ENCODE results near the gene PNMA1. TPM values are rescaled to one million over a fixed set of nuclear protein-coding genes. Genes with fewer than 3 reads are reported as not detected.

PNMA1 gene
- total RNA-seq, 4 donors from 2014 or later: 41.7 to 95.2 (median 47.6) TPM

DNA sequence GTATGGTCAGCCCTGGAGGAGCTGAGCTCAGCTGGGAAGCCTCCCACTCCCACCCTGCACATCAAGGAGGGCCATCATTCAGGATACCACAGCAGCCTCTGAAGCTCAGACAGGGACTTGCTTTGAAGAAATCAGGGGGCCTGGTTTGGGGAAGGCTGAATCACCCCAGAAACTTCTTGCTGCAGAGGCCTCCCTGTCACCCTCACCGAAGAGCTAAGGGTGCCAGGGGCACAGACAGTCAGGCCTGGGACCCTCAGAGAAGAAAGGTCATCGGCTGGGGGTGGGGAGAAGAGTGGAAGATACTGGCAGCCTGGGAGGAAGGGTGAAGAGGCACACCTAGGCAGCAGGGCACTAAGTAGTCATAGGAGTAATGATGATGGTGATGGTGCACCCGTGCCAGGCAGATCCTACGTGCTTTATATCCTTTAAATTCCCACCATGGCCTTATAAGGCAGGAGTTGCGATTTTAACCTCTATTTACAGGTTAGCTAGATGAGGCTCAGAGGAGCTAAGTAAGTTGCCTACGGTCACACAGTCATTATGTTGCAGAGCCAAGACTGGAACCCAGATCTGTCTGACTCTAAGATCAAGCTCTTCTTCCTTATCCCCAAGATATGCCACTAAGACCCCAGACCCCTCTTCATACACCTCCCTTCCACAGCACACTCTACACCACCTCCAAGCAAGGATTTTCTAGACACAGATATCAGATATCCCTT, 28.5 kb upstream of the PNMA1 start:
- 37 to 50% methylated on average over 4 to 5 of the region's 6 CpGs for WGBS, 2 donors (ENCODE audit: low coverage in 1 of 2)
- Histone ChIP-seq H3K27me3 (no peaks in the 10 kb centered on the region), H3K9me3 (no peaks in the 10 kb centered on the region), H3K4me3 (no peak overlapping the region), H3K4me1 (peaks cover 28 to 98% (median 87%) of the 10 kb centered on the region in 3 donors), H3K36me3 (peaks cover 0 to 22% of the 10 kb centered on the region in 2 donors), H3K27ac (peak overlapping the region; percentile 68 to 100 (median 88))
- ATAC-seq: no peak
- TF ChIP-seq, protein P1, sequence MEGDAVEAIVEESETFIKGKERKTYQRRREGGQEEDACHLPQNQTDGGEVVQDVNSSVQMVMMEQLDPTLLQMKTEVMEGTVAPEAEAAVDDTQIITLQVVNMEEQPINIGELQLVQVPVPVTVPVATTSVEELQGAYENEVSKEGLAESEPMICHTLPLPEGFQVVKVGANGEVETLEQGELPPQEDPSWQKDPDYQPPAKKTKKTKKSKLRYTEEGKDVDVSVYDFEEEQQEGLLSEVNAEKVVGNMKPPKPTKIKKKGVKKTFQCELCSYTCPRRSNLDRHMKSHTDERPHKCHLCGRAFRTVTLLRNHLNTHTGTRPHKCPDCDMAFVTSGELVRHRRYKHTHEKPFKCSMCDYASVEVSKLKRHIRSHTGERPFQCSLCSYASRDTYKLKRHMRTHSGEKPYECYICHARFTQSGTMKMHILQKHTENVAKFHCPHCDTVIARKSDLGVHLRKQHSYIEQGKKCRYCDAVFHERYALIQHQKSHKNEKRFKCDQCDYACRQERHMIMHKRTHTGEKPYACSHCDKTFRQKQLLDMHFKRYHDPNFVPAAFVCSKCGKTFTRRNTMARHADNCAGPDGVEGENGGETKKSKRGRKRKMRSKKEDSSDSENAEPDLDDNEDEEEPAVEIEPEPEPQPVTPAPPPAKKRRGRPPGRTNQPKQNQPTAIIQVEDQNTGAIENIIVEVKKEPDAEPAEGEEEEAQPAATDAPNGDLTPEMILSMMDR (IDR thresholded peaks at IDR 0.05): no peak
- TF ChIP-seq POLR2AphosphoS5 (IDR thresholded peaks at IDR 0.05) (no peak), EP300 (IDR thresholded peaks at IDR 0.05) (no peak), POLR2A (IDR thresholded peaks at IDR 0.05) (no peak)

GRCh38 chr14:73741876-73742519, 27.8 kb upstream of the PNMA1 start:
- peaks cover 28 to 91% (median 81%) of the 10 kb centered on the region in 3 donors for H3K4me1 ChIP-seq
- H3K4me3 ChIP-seq: peak overlapping the region in 1 of 2 donors; percentile 41
- 3% methylated on average over 5 of the region's 17 CpGs; no CpG with 5 or more reads in 1 of the 2 donors for WGBS, 2 donors (ENCODE audit: low coverage in 1 of 2)
- no peak for ATAC-seq
- H3K9me3 ChIP-seq: no peaks in the 10 kb centered on the region
- TF ChIP-seq POLR2A (IDR thresholded peaks at IDR 0.05) (no peak), EP300 (IDR thresholded peaks at IDR 0.05) (no peak), POLR2AphosphoS5 (IDR thresholded peaks at IDR 0.05) (no peak)
- TF ChIP-seq, protein P1 (IDR thresholded peaks at IDR 0.05): no peak
- H3K27ac ChIP-seq: peak overlapping the region; percentile 68 to 100 (median 88)
- no peaks in the 10 kb centered on the region for H3K27me3 ChIP-seq
- H3K36me3 ChIP-seq: peaks cover 0 to 28% of the 10 kb centered on the region in 2 donors

GRCh38 chr14:73741386-73741875, 27.2 kb upstream of the PNMA1 start:
- Histone ChIP-seq H3K9me3 (no peaks in the 10 kb centered on the region), H3K4me1 (peaks cover 24 to 86% (median 75%) of the 10 kb centered on the region in 3 donors), H3K36me3 (peaks cover 0 to 34% of the 10 kb centered on the region in 2 donors), H3K27ac (peak overlapping the region; percentile 68 to 100 (median 88)), H3K27me3 (no peaks in the 10 kb centered on the region), H3K4me3 (peak overlapping the region in 1 of 2 donors; percentile 41)
- TF ChIP-seq, protein P1 (IDR thresholded peaks at IDR 0.05): no peak
- TF ChIP-seq EP300 (IDR thresholded peaks at IDR 0.05): no peak
- peak; percentile 70 for TF ChIP-seq POLR2AphosphoS5 (IDR thresholded peaks at IDR 0.05)
- no peak for TF ChIP-seq POLR2A (IDR thresholded peaks at IDR 0.05)
- WGBS, 2 donors (ENCODE audit: low coverage in 1 of 2): 0% methylated on average over 2 to 3 of the region's 12 CpGs
- peak; percentile 75 for ATAC-seq

DNA sequence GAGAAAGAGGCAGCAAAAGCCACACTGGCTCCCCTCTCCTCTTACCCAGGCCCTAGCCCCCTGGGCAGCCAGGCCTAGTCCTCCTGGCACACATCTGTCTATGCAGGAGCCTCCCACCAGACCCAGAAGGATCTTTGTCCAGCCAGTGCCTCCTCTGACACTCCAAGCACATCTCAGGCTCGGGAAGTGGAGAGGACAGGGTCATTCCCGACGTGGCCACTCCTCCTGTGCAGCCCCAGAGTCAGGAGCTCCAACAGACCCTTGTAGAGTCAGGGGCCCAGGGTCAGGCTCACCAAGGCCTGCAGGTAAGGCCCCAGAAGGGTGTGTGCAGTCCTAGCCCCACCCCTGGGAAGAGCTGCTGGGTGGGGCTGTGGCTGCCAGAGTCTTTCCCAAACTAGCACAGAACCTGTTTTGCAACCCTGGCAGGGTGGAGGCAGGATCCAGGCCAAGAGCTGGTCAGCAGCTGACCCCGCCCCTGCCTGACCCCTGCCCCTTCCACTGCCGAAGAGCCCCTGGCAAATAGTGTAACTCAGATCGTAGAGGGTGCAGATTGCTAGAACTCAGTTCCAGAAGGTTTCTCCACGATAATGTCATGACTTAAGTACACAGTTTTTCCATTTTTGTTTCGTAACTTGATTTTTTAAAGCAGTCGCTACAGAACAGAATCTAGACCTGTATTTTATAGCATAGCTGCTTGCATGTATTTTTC, 26.6 kb upstream of the PNMA1 start:
- Histone ChIP-seq H3K27ac (peak overlapping the region; percentile 68 to 100 (median 88)), H3K36me3 (peaks cover 0 to 40% of the 10 kb centered on the region in 2 donors), H3K4me1 (peaks cover 17 to 79% (median 68%) of the 10 kb centered on the region in 3 donors), H3K27me3 (no peaks in the 10 kb centered on the region), H3K9me3 (no peaks in the 10 kb centered on the region), H3K4me3 (peak overlapping the region in 1 of 2 donors; percentile 41)
- 0 to 2% methylated on average over 4 to 5 of the region's 9 CpGs for WGBS, 2 donors (ENCODE audit: low coverage in 1 of 2)
- peak; percentile 86 for ATAC-seq
- TF ChIP-seq POLR2AphosphoS5 (IDR thresholded peaks at IDR 0.05) (peak; percentile 66), POLR2A (IDR thresholded peaks at IDR 0.05) (no peak), EP300 (IDR thresholded peaks at IDR 0.05) (no peak)
- TF ChIP-seq, protein P1 (IDR thresholded peaks at IDR 0.05): no peak

Data from gastroesophageal sphincter (tissue), 4 donors.